Upper lobe of left lung (tissue), 4 donors: ENCODE data around the gene MLLT1.

Source experiments
- POLR2AphosphoS5 ChIP-seq, 2 donors: sonication (generic); formaldehyde crosslinking; IDR thresholded peaks; one replicate each; pipeline ENCODE4 v1.5.1; 2017; ENCODE audit warnings: antibody characterized with exemption in 2 of 2
- TF ChIP-seq, protein P1 (sequence below), 6 experiments: fragments of 450-650 bp in 4 of 6; fragments of 200-600 bp in 2 of 6; sonication (generic) in 2 of 6; IDR thresholded peaks; one replicate each; pipeline ENCODE4 v1.5.1; 2016 to 2019; ENCODE audit warnings: antibody characterized with exemption in 6 of 6

DNA sequence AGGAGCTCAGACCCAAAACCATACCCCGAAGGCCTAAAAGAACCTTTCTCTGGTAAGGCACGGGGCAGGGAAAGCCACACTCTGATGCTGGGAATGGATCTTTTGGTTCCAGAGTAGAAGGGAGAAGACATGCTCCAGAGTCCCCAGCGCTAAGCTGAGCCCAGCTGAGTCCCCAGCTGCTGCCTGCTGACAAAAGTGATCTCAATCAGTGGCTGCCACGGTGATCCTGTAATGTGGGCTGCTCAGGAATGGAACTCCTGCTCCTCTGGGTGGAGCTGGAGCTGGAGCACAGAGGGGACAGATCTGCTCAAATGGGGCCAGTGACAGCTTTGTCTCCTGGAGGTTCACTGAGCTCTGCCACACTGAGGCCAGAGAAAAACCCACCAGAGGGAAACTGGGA lies 70.5 kb downstream of the MLLT1 start:
- TF ChIP-seq POLR2AphosphoS5 (IDR thresholded peaks at IDR 0.05), result no peak
- TF ChIP-seq, protein P1, sequence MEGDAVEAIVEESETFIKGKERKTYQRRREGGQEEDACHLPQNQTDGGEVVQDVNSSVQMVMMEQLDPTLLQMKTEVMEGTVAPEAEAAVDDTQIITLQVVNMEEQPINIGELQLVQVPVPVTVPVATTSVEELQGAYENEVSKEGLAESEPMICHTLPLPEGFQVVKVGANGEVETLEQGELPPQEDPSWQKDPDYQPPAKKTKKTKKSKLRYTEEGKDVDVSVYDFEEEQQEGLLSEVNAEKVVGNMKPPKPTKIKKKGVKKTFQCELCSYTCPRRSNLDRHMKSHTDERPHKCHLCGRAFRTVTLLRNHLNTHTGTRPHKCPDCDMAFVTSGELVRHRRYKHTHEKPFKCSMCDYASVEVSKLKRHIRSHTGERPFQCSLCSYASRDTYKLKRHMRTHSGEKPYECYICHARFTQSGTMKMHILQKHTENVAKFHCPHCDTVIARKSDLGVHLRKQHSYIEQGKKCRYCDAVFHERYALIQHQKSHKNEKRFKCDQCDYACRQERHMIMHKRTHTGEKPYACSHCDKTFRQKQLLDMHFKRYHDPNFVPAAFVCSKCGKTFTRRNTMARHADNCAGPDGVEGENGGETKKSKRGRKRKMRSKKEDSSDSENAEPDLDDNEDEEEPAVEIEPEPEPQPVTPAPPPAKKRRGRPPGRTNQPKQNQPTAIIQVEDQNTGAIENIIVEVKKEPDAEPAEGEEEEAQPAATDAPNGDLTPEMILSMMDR (IDR thresholded peaks at IDR 0.05), result no peak
